Measurements from ENCODE around the gene CALHM3. TPM values are rescaled to one million over a fixed set of nuclear protein-coding genes. Genes with fewer than 3 reads are reported as not detected.

The CALHM3 gene
- total RNA-seq, 6 donors from 2014 or later = 0.30 to 0.79 TPM; not detected in 4

GRCh38 chr10:103519798-103520197 lies 40.8 kb upstream of the CALHM3 start:
- no peak for DNase-seq

GRCh38 chr10:103517234-103518085 lies 38.4 kb upstream of the CALHM3 start:
- H3K36me3 ChIP-seq = no peaks in the 10 kb centered on the region
- no peaks in the 10 kb centered on the region for H3K4me1 ChIP-seq
- WGBS, 2 donors = 93 to 97% methylated on average over 5 of the region's 5 CpGs
- H3K27ac ChIP-seq = no peak overlapping the region
- DNase-seq (no peak), ATAC-seq (ENCODE audit: low FRiP score in 2 of 2) (no peak)
- no peak overlapping the region for H3K4me3 ChIP-seq
- no peaks in the 10 kb centered on the region for H3K9me3 ChIP-seq
- H3K27me3 ChIP-seq = no peaks in the 10 kb centered on the region
- TF ChIP-seq EP300 (IDR thresholded peaks at IDR 0.05) (no peak), POLR2AphosphoS5 (IDR thresholded peaks at IDR 0.05) (no peak), POLR2A (IDR thresholded peaks at IDR 0.05) (no peak)
- TF ChIP-seq, protein P1, sequence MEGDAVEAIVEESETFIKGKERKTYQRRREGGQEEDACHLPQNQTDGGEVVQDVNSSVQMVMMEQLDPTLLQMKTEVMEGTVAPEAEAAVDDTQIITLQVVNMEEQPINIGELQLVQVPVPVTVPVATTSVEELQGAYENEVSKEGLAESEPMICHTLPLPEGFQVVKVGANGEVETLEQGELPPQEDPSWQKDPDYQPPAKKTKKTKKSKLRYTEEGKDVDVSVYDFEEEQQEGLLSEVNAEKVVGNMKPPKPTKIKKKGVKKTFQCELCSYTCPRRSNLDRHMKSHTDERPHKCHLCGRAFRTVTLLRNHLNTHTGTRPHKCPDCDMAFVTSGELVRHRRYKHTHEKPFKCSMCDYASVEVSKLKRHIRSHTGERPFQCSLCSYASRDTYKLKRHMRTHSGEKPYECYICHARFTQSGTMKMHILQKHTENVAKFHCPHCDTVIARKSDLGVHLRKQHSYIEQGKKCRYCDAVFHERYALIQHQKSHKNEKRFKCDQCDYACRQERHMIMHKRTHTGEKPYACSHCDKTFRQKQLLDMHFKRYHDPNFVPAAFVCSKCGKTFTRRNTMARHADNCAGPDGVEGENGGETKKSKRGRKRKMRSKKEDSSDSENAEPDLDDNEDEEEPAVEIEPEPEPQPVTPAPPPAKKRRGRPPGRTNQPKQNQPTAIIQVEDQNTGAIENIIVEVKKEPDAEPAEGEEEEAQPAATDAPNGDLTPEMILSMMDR (IDR thresholded peaks at IDR 0.05) = no peak

More at GRCh38 chr10:103519798-103520197, 40.8 kb upstream of the CALHM3 start:
- Histone ChIP-seq H3K27ac (no peak overlapping the region), H3K4me3 (no peak overlapping the region), H3K27me3 (no peaks in the 10 kb centered on the region), H3K36me3 (no peaks in the 10 kb centered on the region), H3K4me1 (no peaks in the 10 kb centered on the region), H3K9me3 (no peaks in the 10 kb centered on the region)
- WGBS, 2 donors = 87 to 88% methylated on average over 4 of the region's 4 CpGs
- TF ChIP-seq EP300 (IDR thresholded peaks at IDR 0.05) = no peak
- TF ChIP-seq, protein P1 (IDR thresholded peaks at IDR 0.05) = no peak
- no peak for TF ChIP-seq POLR2AphosphoS5 (IDR thresholded peaks at IDR 0.05)
- no peak for TF ChIP-seq POLR2A (IDR thresholded peaks at IDR 0.05)
- no peak for ATAC-seq (ENCODE audit: low FRiP score in 2 of 2)

DNA sequence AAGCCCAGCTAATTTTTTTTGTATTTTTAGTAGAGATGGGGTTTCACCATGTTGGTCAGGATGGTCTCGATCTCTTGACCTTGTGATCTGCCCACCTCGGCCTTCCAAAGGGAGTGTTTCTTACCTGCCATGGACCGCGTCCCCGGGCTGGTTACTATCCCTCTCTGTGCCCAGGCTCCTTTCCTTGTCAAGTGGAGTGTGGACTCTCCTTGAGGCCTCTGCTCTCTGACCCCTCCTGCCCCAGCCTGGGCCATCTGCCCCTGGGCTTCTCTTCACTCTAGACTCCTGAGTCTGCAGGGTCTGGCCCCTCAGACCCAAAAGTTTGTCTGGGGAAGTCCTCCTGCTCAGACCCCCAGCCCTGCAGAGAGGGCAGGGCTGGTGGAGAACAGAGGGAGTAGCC lies 35.2 kb upstream of the CALHM3 start:
- DNase-seq (no peak), ATAC-seq (ENCODE audit: low FRiP score in 2 of 2) (no peak)
- Histone ChIP-seq H3K36me3 (no peaks in the 10 kb centered on the region), H3K4me3 (no peak overlapping the region), H3K4me1 (no peaks in the 10 kb centered on the region), H3K27ac (no peak overlapping the region), H3K9me3 (no peaks in the 10 kb centered on the region), H3K27me3 (no peaks in the 10 kb centered on the region)
- 91 to 96% methylated on average over 5 of the region's 5 CpGs for WGBS, 2 donors
- TF ChIP-seq POLR2A (IDR thresholded peaks at IDR 0.05) (no peak), EP300 (IDR thresholded peaks at IDR 0.05) (no peak)
- TF ChIP-seq, protein P1 (IDR thresholded peaks at IDR 0.05) = no peak

DNA sequence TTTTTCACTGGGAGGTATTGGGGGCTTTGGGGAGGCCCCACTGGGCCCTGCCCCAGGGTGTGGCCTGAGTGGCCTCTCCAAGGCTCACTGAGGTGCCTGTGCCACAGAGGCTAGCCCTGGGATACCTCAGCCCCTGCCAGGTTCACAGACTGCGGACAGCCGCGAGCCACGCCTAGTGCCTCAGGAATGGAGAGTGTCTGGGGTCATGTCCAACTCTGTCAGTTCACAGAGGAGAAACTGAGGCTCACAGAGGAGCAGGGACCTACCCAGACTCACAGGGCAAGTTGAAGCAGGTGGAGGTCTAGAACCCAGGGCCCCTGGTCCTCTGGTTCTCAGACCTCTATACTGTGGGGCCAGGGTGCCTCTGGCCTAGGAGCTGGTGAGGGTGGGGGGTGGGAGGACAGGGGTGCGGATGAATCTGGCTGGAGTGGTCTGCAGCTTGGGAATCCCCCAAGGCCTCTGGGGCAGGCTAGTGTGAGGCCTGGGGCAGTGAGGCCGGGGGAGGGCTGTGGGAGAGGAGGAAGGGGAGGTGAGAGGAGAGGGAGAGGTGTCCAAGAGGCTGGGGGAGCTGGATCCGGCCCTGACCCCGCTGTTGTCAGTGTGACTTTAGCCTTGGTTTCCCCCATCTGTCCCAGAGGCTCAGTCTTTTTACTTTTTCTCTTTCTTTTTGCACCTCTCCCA lies 34.5 kb upstream of the CALHM3 start:
- WGBS, 2 donors = 89 to 98% methylated on average over 4 to 8 of the region's 8 CpGs
- Histone ChIP-seq H3K36me3 (no peaks in the 10 kb centered on the region), H3K27ac (no peak overlapping the region), H3K27me3 (no peaks in the 10 kb centered on the region), H3K9me3 (no peaks in the 10 kb centered on the region), H3K4me3 (no peak overlapping the region), H3K4me1 (no peaks in the 10 kb centered on the region)
- TF ChIP-seq, protein P1 (IDR thresholded peaks at IDR 0.05) = no peak
- TF ChIP-seq EP300 (IDR thresholded peaks at IDR 0.05) (no peak), POLR2A (IDR thresholded peaks at IDR 0.05) (no peak), POLR2AphosphoS5 (IDR thresholded peaks at IDR 0.05) (no peak)
- peak; percentile 14 to 64 for DNase-seq
- peak in 1 of 2 donors; percentile 27 for ATAC-seq (ENCODE audit: low FRiP score in 2 of 2)
